Esophagus muscularis mucosa (tissue), 3 donors: Measurements from ENCODE around the gene BRMS1.

Source experiments
- CTCF ChIP-seq, 3 experiments: fragments of 200-600 bp in 2 of 3; fragments of 450-650 bp in 1 of 3; sonication (generic) in 2 of 3; IDR thresholded peaks; one replicate each; pipeline ENCODE4 v1.5.1; 2017 to 2019; ENCODE audit warnings: antibody characterized with exemption in 3 of 3, mild to moderate bottlenecking in 2 of 3, moderate library complexity in 1 of 3
- POLR2A ChIP-seq: fragments of 450-650 bp; IDR thresholded peaks from one replicate; pipeline ENCODE4 v1.6.1; 2017; ENCODE audit warnings: antibody characterized with exemption, moderate library complexity, mild to moderate bottlenecking, low read depth

DNA sequence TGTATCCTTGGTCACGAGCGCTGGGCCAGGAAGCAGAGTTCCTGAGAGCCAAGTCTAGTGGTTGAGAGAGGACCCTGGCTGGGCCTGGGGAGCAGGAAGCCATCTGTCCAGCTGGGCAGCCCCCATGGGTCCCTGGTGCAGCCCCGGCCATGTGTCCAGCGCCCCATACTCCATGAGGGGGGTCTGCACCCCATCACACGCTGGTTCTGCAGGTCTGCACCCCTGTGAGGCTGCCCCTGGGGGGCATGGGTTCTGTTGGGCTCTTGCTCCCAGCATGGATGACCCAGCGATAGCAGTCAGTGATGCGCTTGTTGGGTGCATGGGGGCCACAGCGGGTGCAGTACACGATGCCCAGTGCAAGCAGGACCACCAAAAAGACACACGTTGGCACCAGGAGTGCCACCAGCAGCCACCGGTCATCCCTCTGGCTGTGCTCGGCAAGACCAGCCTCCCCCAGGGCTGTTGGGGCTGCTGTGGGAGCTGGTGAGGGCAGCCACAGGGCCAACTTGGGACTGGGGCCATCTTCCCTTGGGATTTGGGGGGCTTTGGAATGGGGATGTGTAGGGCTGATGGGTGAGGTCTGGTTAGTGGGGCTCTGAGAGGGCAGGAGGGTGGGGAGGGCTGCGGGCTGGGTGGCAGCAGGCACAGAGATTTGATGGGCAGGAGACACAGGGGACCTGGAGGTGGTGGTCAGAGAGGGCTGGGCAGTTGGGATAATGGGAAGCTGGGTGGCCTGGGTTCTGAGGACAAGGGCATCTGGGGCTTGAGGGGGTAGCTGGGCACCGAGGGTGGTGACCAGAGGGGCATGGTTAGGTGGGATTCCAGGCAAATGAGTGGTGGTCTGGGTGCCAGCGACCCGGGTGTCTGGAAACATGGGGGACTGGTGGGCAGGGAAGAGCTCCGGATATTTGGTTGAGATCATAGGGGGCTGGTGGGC is 30.1 kb downstream of the BRMS1 start:
- TF ChIP-seq CTCF (IDR thresholded peaks at IDR 0.05) = no peak
- TF ChIP-seq POLR2A = no peak
